ENCODE data around the gene CLMP. TPM values are rescaled to one million over a fixed set of nuclear protein-coding genes. Genes with fewer than 3 reads are reported as not detected.

Gene CLMP
- total and polyA plus RNA-seq, 4 donors: 5.2 to 22.9 (median 12.3) TPM

- Histone ChIP-seq H3K9ac (ENCODE audit: insufficient read depth in 1 of 2, low read length in 2 of 2) (peak overlapping the region in 1 of 2 donors; percentile 32), H3K27me3 (ENCODE audit: control insufficient read depth in 3 of 3, insufficient read depth in 3 of 3, low read length in 2 of 3) (no peaks in the 10 kb centered on the region), H3K36me3 (ENCODE audit: control insufficient read depth in 4 of 4, insufficient read depth in 4 of 4, low read length in 4 of 4) (peaks cover 0 to 8% (median 3%) of the 10 kb centered on the region in 4 donors), H3K4me1 (ENCODE audit: control insufficient read depth in 5 of 5, insufficient read depth in 5 of 5, low read length in 5 of 5) (peaks cover 0 to 6% (median 0%) of the 10 kb centered on the region in 5 donors), H3K27ac (ENCODE audit: low read depth in 1 of 2, low read length in 1 of 2) (no peak overlapping the region), H3K4me3 (no peak overlapping the region), H3K9me3 (ENCODE audit: control insufficient read depth in 4 of 4, insufficient read depth in 3 of 4, low read length in 3 of 4) (no peaks in the 10 kb centered on the region)
- WGBS, 2 donors: 35 to 44% methylated on average over 5 of the region's 5 CpGs
- no peak for ATAC-seq (ENCODE audit: insufficient read depth, low FRiP score)
- TF ChIP-seq CTCF (IDR thresholded peaks at IDR 0.05; ENCODE audit: control extremely low read depth, extremely low read depth): no peak
- DNase-seq: no peak
Measured at GRCh38 chr11:123069908-123070821, 124.9 kb downstream of the CLMP start.

GRCh38 chr11:123065621-123066020 lies 129.4 kb downstream of the CLMP start:
- Histone ChIP-seq H3K4me3 (no peak overlapping the region), H3K27ac (ENCODE audit: low read depth in 1 of 2, low read length in 1 of 2) (no peak overlapping the region), H3K36me3 (ENCODE audit: control insufficient read depth in 4 of 4, insufficient read depth in 4 of 4, low read length in 4 of 4) (peaks cover 1 to 16% (median 3%) of the 10 kb centered on the region in 4 donors), H3K9ac (ENCODE audit: insufficient read depth in 1 of 2, low read length in 2 of 2) (no peak overlapping the region), H3K27me3 (ENCODE audit: control insufficient read depth in 3 of 3, insufficient read depth in 3 of 3, low read length in 2 of 3) (no peaks in the 10 kb centered on the region), H3K4me1 (ENCODE audit: control insufficient read depth in 5 of 5, insufficient read depth in 5 of 5, low read length in 5 of 5) (peaks cover 2 to 25% (median 8%) of the 10 kb centered on the region in 5 donors), H3K9me3 (ENCODE audit: control insufficient read depth in 4 of 4, insufficient read depth in 3 of 4, low read length in 3 of 4) (no peaks in the 10 kb centered on the region)
- DNase-seq (peak in 2 of 3 donors; percentile 48 to 60), ATAC-seq (ENCODE audit: insufficient read depth, low FRiP score) (no peak)
- 78 to 79% methylated on average over 2 of the region's 2 CpGs for WGBS, 2 donors
- no peak for TF ChIP-seq CTCF (IDR thresholded peaks at IDR 0.05; ENCODE audit: control extremely low read depth, extremely low read depth)

GRCh38 chr11:123063826-123064657 lies 131.0 kb downstream of the CLMP start:
- Histone ChIP-seq H3K27me3 (ENCODE audit: control insufficient read depth in 3 of 3, insufficient read depth in 3 of 3, low read length in 2 of 3) (no peaks in the 10 kb centered on the region), H3K9ac (ENCODE audit: insufficient read depth in 1 of 2, low read length in 2 of 2) (peak overlapping the region; percentile 47 to 97), H3K4me3 (no peak overlapping the region), H3K27ac (ENCODE audit: low read depth in 1 of 2, low read length in 1 of 2) (peak overlapping the region; percentile 53 to 98), H3K4me1 (ENCODE audit: control insufficient read depth in 5 of 5, insufficient read depth in 5 of 5, low read length in 5 of 5) (peaks cover 3 to 40% (median 8%) of the 10 kb centered on the region in 5 donors), H3K9me3 (ENCODE audit: control insufficient read depth in 4 of 4, insufficient read depth in 3 of 4, low read length in 3 of 4) (no peaks in the 10 kb centered on the region), H3K36me3 (ENCODE audit: control insufficient read depth in 4 of 4, insufficient read depth in 4 of 4, low read length in 4 of 4) (peaks cover 5 to 32% (median 15%) of the 10 kb centered on the region in 4 donors)
- WGBS, 2 donors: 47 to 56% methylated on average over 9 of the region's 9 CpGs
- peak in 1 of 3 donors; percentile 41 for DNase-seq
- no peak for TF ChIP-seq CTCF (IDR thresholded peaks at IDR 0.05; ENCODE audit: control extremely low read depth, extremely low read depth)
- no peak for ATAC-seq (ENCODE audit: insufficient read depth, low FRiP score)
